VCaP (cell line): ENCODE data around the gene IGSF9B.
A peak's percentile ranks its signal among the peaks of the same experiment; 100 is the strongest.

Experiments
- H3K27ac ChIP-seq: fragments of 450-650 bp; 2 replicates; pipeline ENCODE4 v1.5.1; 2017
- TF ChIP-seq, protein P1 (sequence below): fragments of 450-650 bp; conservative IDR thresholded peaks from 2 replicates; pipeline ENCODE4 v1.5.1; 2017; ENCODE audit warnings: mild to moderate bottlenecking, moderate library complexity

Gene IGSF9B

DNA sequence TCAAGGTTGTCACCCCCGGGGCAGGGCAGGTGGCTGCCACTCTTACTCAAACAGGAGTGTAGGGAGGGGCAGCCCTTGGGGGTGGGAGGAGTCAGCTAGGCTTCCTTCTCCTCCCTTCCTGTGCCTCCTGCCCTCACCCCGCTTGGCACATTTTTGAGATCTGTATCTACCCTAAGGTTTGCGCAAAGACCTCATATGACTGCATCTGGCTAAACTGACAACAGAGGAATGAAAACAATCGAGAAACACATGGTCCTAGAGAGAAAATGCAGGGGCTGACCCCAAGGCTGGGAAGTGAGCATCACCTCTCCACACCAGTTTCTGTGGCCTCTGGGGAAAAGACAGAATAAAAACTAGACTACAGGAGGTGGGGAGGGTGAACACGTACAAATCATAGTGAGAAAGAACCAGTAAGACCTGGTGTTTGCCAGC lies 28.1 kb downstream of the IGSF9B start:
- peak overlapping the region; percentile 99 for H3K27ac ChIP-seq
- TF ChIP-seq, protein P1, sequence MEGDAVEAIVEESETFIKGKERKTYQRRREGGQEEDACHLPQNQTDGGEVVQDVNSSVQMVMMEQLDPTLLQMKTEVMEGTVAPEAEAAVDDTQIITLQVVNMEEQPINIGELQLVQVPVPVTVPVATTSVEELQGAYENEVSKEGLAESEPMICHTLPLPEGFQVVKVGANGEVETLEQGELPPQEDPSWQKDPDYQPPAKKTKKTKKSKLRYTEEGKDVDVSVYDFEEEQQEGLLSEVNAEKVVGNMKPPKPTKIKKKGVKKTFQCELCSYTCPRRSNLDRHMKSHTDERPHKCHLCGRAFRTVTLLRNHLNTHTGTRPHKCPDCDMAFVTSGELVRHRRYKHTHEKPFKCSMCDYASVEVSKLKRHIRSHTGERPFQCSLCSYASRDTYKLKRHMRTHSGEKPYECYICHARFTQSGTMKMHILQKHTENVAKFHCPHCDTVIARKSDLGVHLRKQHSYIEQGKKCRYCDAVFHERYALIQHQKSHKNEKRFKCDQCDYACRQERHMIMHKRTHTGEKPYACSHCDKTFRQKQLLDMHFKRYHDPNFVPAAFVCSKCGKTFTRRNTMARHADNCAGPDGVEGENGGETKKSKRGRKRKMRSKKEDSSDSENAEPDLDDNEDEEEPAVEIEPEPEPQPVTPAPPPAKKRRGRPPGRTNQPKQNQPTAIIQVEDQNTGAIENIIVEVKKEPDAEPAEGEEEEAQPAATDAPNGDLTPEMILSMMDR: no peak

DNA sequence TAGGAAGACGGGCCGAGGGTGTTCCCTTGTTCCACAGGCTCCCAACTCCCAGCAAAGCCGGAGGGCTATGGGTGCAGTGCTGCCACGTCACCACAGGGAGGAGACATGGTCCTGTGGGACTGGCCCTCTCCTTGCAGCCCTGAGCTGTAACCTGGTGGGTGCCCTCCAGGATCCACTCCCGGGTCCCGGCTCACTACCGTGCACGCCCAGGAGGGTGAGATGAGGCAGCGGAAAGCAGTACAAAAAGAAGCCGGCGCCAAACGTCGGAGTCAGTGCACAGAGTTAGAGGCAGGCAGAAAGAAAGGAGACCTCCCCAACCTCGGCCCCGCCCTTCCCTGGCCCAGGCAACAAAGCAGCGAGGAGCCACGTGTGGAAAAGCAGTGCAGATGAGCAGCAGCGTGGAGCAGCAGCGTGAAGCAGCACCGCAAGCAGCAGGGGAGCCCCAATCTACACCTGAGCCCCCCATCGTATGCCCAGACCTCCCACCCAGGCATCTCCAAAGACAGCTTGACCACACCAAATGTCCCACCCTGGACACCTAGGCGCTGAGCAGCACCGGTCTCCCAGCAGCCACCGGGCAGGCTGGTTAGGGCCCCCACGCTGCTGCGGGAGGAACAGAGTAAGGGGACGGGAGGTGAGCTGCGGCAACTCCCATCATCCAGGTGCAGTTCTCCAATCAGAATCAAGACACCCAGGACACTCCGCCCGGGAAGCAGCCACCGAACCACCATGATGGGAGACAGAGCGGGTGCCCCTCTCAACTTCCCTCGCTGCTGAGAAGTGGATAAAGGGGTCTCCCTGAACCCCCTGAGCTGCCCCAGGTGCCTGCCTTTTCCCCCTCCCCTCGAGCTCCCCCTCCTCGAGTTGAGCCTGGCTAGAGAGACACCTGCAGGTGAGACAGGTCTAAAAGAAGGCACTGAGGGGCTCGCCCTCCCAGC lies 28.8 kb downstream of the IGSF9B start:
- peak overlapping the region; percentile 99 for H3K27ac ChIP-seq
- TF ChIP-seq, protein P1: peak; percentile 97

DNA sequence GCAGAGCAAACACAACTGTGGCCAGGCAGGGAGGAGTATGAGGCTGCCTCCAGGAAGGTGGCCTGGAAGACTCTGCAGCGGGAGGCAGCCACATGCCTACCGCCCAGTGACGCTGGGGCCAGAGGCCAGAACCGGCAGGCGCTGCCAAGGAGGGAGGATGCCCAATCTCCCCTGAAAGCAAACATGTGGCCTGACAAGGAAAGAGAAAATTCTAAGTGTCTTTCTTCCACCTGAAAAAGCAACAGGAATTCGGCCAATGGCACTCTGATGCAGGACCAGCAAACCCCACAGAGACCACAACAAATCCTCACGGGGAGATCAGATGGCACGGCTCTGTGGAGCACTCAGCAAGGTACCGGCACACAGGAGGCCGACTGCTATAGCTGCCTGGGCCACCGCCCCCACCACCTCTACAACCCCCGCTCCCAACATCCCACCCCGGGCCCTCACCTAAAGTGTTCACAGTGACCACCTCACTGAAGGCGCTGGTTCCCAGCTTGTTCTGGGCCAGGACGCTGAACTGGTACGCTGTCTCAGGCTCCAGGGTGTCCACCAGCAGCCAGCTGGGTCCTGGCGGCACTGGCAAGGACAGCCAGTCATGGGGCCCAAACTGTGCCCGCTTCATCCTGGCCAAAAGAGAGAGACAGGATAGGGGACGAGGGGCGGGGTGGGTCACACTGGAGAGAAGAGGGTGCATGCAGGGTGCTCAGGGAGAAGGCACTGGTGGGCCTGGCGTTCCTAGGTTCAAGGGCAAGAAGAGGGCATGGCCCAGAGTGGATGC lies 30.1 kb downstream of the IGSF9B start:
- peak overlapping the region; percentile 99; the same call in 1 of the 2 replicates for H3K27ac ChIP-seq
- TF ChIP-seq, protein P1: no peak

DNA sequence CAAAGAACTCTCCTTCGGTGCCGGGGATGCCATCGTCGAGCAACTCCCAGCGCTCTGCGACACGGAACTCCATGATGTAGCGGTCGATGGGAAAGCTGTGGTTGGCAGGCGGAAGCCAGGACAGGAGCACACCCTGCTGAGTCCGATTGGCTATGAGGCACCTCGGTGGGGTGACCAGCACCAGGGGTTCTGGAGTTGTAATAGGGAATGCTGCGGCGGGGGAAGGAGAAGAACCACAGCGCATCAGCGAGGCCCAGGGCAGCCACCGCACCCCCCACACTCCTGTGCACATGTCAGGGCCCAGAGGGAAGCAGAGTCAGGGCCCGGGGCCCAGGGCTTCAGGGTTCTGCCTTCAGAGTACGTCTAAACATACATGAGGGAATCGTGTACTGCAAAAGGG lies 31.0 kb downstream of the IGSF9B start:
- no peak overlapping the region for H3K27ac ChIP-seq
- TF ChIP-seq, protein P1: no peak

DNA sequence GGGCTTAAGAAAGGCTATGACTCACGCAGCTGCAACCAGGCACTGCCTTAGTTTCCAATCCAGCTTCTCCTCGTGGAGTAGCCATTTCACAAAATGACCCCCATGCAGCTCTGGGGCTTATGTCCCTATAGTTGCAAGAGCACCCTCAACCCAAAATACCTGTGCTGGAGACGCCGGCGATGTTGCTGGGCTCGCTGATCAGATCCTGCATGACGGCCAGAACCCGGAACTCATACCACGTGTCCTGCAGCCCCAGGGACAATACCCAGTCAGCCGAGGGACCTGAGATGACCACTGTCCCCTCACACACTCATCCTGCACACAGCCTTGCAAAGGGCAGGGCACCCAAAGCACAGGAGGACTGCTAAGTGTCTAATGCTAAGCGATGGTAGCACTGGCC lies 32.1 kb downstream of the IGSF9B start:
- TF ChIP-seq, protein P1: no peak

DNA sequence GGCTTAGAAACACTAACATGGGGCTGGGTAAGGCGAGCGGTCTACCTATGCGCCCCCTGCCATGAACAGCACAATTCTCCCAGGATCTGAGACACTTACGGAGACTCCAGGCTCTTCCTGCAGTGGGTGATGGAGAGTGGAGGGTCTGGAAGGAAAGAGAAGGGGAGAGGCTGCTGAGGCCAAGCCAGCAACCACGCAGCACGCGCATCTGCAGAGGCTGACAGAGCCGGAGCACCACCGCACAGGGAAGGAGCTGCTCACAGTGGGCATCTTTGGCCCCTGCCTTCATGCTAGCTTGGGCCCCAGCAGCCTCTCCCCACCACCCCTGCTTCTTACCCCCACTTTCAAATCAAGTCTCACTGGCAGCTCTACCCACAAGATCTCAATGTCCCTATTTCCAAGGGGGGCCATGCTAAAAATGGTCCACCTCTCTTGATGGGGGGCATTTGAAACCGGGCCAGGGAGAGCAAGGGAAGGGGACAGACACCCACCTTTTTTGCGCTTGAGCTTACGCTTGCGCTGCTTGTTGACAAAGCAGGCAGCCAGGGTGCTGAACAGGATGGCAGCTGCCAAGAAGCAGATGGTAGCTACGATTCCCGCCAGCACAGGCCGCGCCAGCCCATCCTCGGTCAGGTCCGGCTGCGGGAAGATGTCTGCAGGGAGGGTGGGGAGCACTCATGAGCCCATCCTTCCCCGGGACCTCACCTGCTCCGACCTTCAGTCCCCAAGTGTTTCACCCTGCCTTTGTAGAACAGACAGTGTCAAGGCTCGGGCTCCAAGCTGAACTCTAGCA lies 34.5 kb downstream of the IGSF9B start:
- TF ChIP-seq, protein P1: no peak
- H3K27ac ChIP-seq: no peak overlapping the region

More for the DNA sequence above, 32.1 kb downstream of the IGSF9B start:
- H3K27ac ChIP-seq: no peak overlapping the region
